Hindlimb muscle (tissue), 1 donor: ENCODE results near the gene AGXT. TPM values are rescaled to one million over a fixed set of nuclear protein-coding genes. Genes with fewer than 3 reads are reported as not detected.

ENCODE experiments used
- DNase-seq: peaks from one replicate; pipeline ENCODE4 v3.0.0-alpha.2; 2013
- polyA plus RNA-seq: library from polyadenylated mRNA; unstranded; fragments of 120-200 nt; gene quantifications from one replicate; pipeline ENCODE4 v1.2.1, GENCODE V29; 2013; ENCODE audit not compliant: insufficient read length

The AGXT gene
- polyA plus RNA-seq, 1 donor, result not detected

- DNase-seq, result no peak
Observed at GRCh38 chr2:240886678-240887609, 18.3 kb downstream of the AGXT start.

DNA sequence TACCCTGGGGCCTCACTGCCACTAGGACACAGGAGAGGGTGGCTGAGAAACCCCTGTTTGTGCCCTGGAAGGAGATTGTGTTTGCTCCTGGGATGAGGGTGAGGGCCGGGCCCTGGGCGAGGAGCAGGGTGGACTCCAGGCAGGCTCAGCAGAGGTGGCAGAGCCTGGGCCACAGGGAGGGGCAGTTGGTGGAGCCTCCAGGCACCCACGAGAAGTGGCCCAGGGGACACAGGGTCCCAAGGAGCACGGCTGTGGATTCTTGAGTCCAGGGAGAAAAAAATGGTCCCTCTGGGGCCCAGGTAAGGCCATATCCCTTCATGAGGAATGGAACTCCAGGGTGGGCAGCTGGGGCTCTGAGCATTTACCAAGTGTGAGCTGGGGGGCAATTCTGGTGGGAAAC lies 19.0 kb downstream of the AGXT start:
- DNase-seq, result no peak

GRCh38 chr2:240888130-240888889 lies 19.7 kb downstream of the AGXT start:
- no peak for DNase-seq

GRCh38 chr2:240888890-240889573 lies 20.4 kb downstream of the AGXT start:
- DNase-seq, result no peak

- no peak for DNase-seq
Observed at GRCh38 chr2:240889601-240890560, 21.3 kb downstream of the AGXT start.

GRCh38 chr2:240890691-240891090 lies 22.1 kb downstream of the AGXT start:
- no peak for DNase-seq

DNA sequence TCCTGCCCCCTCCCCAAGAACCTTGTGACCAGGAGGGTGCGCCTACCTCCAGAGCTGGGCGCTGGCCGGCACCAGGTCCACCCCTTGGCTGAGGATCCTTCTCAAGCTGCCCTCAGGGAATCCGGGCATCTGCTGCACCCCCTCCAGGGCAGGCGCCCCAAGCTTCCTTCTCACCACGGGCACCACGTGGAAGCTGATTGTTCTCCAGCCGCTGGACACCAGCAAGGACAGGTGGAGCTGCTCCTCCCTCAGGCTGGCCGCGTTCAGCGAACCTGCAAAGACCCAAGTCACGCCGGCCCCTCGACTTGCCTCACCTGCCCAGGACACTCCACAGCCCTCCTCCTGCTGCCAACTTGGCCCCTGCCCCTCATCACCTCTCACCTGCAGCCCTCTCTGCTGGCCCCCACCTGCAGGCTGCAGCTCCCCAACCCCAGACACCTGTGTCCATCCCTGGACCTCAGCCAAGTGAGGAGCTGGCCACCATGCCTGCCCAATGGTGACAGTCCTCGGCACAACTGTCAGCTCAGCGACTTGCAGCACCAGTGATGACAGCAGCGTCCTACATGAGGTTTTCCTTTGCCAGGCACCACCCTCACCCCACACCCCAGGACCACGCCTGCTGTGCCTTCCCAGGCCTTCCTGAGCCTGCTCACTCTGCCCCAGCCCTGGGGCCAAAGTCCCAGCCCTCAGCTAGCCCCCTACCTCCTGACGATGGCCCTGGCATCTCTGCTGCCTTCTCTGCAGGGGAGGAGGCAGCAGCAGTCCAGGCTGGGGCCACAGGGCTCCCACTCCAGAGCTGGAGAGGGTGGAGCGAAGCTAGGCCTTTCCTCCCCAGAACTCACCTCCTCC lies 23.1 kb downstream of the AGXT start:
- no peak for DNase-seq

DNA sequence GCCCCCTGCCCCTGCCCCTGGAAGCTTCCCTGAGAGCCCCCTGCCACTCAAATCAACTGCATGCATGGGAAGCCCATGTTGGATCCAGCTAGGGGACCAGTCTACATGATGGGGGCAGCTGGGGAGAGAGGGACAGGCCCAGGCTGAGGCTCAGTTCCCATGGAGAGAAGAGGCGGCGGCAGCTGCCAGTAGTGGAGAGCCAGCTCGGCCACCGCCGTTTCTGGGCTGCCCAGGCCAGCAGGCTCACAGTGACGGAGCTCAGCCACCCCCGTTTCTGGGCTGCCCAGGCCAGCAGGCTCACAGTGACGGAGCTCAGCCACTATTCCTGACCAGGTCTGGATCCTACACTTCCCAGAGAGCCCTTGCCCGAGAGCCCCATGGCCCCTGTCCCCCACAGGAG lies 23.7 kb downstream of the AGXT start:
- no peak for DNase-seq

DNA sequence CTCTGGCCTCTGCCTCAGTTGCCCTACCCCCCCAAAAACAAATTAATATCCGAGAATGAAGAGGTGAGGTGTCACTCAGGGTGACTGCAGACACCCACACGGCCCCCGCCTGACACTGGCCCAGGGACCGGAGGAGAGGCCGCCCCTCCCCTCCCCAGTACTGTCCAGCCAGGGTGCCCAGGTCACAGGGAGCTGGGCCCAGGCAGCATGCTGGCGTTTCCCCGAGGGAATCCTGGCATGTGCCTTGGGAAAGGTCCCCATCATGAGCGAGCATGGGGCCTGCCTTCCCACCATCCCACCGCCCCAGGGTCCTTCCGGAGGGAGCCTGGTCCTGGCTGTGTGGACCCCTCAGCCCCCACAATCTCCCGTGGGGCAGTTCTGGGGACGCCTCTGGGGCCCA lies 24.3 kb downstream of the AGXT start:
- DNase-seq, result no peak

DNA sequence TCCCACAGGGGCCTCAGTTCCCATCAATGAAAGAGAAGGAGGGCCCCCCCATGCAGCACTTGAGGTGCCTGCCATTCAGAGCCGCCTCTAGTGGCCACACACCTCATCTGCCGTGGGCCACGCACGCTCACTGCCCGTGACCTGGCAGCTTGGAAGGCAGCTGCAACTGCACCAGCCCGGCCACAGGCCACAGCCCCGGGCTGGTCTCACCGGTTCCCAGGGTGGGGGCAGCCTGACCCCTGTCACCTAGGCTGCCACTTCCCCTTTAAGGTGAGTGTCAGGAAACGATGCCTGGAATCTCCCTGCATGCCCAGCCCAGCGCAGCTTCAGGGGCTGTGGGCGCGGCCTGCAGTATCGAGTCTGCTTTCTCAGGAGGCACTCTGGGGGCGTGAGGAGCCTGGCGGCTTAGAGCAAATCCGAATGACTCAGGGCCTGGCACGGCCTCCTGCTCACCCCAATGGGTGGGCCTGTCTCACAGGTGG lies 24.8 kb downstream of the AGXT start:
- DNase-seq, result no peak

- DNase-seq, result no peak
Observed at GRCh38 chr2:240894006-240894405, 25.4 kb downstream of the AGXT start.

DNA sequence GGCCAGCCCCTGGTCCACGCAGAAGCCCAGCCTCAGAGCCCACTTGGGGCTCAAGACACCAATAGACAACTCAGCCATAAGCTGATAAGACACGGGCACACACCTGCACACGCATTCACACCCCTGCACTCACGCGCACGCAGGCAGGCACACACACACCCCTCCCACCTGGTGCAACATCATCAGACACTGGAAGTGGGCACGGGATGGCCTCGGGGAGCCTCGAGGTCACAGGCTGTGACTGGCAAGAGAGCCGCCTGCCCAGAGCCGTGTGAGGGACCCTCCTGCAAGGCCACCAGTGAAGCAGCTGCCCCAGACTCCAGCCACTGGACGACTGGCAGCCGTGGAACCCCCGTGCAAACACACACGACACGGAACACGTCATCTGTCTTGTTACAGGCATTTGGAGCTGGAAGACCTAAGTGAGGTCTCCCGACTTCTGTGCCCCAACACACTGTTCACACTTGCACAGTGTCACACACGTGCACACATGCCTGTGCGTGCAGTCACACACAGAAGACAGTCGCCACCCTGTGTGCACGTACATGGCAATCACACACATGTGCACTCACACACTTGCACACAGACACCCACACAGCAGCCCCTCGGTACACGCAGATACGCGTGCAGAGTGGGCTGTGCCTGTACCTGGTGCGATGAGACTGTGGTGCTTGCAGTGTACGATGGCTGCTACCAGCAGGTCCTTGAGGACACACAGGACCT lies 26.4 kb downstream of the AGXT start:
- no peak for DNase-seq

- no peak for DNase-seq
Observed at GRCh38 chr2:240895656-240896388, 27.2 kb downstream of the AGXT start, which contains the start of gene MAB21L4. TSS of gene MAB21L4 (minus strand) at chr2:240896156. CDS start at chr2:240895997, 159 bp downstream.

DNA sequence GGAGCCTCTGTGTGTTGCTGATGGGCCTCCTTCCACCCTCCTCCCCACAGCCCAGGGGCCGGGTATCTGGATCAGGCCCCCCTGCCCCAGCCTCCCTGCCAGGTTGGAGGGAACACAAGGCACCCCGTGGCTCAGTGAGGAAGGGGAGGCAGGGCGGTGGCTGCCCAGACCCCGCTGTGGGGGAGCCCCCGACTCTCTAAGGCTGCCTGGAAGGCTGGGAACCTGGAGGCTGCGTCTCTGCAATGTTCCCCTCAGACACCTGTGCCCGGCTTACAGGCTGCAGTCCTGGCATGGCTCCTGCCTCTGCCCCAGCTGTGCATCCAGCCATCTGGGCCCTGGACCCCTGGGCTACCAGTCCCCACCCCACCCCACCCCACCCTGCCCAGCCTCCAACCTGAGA lies 27.8 kb downstream of the AGXT start:
- DNase-seq, result no peak

- no peak for DNase-seq
Observed at GRCh38 chr2:240896871-240897692, 28.5 kb downstream of the AGXT start.

GRCh38 chr2:240898108-240898730 lies 29.6 kb downstream of the AGXT start:
- no peak for DNase-seq

- DNase-seq, result no peak
Observed at GRCh38 chr2:240898731-240899467, 30.3 kb downstream of the AGXT start.
